Activated CD4-positive, CD25-positive, alpha-beta regulatory T cell treated with anti-CD3 and anti-CD28 coated beads, Interleukin-2, amount 50 U/mL, for 16 hours (primary cell): Measurements from ENCODE around the gene FCRL3.
"Not testable (repeated sequence)": the region's sequence is repeated elsewhere in the genome, so short reads cannot be mapped to it uniquely, and the experiment has no call there.

ENCODE experiments used
- DNase-seq: peaks from one replicate; pipeline ENCODE4 v3.0.0-alpha.2; 2020; ENCODE audit warnings: low read depth, low spot score

FCRL3 gene, protein sequence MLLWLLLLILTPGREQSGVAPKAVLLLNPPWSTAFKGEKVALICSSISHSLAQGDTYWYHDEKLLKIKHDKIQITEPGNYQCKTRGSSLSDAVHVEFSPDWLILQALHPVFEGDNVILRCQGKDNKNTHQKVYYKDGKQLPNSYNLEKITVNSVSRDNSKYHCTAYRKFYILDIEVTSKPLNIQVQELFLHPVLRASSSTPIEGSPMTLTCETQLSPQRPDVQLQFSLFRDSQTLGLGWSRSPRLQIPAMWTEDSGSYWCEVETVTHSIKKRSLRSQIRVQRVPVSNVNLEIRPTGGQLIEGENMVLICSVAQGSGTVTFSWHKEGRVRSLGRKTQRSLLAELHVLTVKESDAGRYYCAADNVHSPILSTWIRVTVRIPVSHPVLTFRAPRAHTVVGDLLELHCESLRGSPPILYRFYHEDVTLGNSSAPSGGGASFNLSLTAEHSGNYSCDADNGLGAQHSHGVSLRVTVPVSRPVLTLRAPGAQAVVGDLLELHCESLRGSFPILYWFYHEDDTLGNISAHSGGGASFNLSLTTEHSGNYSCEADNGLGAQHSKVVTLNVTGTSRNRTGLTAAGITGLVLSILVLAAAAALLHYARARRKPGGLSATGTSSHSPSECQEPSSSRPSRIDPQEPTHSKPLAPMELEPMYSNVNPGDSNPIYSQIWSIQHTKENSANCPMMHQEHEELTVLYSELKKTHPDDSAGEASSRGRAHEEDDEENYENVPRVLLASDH

DNA sequence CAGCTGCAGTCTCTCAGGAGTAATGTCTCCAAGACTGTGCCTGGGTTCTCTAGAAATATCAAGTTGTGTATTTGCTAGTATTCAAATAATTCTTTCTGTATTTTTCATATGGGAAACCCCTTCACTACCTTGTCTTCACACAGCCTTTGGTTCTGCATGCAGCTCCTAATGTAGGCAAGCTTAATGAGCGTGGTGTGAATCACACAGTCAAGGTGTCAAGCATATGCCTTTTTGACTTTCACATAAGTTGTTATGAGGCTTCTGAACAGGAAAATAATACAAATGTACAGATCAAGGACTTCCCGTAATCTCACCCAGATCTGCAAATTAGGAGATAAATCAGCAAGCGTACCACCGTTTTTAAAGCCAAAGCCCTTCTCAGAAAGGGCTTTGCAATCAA lies at the start of gene FCRL3:
TSS of gene FCRL3 (minus strand) at position 38 of the 400 bp plus-strand sequence. CDS start 280 bp downstream, outside the sequence.
- no peak for DNase-seq

DNA sequence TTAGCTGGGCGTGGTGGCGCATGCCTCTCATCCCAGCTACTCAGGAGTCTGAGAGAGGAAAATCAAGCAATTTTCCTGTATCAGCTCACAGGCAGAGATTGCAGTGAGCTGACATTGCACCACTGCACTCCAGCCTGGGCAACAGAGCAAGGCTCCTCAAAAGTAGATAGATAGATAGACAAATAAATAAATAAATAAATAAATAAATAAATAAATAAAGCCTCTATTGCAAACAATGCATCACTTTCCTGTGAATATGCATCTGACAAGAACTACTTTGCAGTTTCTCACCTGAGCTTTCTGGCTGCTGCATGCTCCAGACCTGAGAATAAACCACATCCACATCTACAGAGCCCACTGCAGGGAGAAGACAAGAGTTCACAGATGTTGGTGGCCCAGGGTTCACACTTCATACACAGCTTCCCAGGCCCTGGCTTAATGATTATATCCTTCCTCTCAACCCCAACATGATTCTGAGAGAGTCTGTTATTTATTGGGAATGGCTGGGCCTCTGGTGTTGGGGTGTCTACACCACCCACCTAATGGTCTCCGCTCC lies 47.8 kb upstream of the FCRL3 start:
- DNase-seq, result no peak

DNA sequence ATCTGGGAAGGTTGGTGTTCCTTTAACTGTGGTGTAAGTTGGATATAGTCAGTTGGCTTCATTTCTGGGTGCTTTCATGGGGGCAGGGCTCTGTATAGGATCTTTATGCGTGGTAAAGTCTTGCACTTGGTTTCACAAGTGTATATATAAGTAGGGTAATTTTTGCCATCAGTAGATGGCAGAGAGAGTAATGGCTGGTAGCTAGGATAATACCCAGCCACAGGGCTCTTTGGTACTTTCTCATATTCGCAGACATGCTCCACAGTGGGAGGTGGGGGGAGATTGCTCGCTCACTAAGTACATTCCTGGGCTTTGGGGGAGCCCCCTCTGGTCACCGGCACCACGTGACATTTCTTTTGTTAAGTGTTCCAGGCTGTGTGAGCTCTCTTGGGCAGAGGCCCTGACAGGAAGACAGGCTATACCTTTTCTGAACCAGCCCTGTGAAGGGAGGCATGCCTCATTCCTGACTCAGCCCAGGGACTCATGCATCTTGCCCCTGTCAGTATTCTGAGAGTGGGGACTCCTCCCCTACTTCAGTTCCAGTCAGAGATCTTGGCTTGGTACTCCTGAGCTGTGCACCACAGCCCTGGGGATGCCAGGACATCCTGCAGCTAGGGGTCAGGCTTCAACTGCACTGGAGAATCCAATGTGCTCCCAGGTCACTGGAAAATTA lies 38.8 kb upstream of the FCRL3 start:
- DNase-seq, result no peak

DNA sequence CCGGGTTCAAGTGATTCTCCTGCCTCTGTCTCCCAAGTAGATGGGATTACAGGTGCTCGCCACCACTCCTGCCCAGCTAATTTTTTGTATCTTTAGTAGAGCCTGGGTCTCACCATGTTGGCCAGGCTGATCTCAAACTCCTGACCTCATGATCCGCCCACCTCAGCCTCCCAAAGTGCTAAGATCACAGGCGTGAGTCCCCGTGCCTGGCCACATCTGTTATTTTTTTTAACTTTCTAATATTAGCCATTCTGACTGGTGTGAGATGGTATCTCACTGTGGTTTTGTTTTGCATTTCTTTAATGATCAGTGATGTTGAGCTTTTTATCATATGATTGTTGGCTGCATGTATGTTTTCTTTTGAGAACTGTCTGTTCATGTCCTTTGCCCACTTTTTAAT lies 35.4 kb upstream of the FCRL3 start:
- DNase-seq, result not testable (repeated sequence)

DNA sequence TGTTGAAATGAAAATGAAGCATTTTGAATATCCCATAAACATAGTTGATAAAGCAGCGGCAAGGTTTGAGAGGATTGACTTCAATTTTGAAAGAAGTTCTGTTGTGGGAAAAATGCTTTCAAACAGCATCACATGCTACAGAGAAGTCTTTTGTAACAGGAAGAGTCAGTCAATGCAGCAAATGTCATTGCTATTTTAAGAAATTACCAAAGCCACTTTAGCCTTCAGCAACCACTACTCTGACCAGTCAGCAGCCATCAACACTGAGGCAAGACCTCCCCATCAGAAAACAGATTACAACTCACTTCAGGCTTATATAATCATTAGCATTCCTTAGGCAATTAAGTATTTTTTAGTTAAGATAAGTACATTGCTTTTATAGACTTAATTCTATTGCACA lies 33.8 kb upstream of the FCRL3 start:
- no peak for DNase-seq

DNA sequence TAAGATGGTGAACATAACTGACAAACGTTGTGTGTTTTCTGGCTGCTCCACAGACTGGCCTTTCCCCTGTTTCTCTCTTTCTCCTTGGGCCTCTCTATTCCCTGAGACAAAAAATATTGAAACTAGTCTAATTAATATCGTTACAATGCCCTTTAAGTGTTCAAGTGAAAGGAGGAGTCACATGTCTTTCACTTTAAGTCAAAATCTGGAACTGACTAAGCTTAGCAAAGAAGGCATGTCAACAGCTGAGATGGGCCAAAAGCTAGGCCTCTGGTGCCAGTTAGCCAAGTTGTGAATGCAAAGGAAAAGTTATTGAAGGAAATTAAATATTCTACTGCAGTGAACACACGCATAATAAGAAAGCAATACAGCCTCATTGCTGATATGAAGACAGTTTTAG lies 32.2 kb upstream of the FCRL3 start:
- DNase-seq, result no peak

DNA sequence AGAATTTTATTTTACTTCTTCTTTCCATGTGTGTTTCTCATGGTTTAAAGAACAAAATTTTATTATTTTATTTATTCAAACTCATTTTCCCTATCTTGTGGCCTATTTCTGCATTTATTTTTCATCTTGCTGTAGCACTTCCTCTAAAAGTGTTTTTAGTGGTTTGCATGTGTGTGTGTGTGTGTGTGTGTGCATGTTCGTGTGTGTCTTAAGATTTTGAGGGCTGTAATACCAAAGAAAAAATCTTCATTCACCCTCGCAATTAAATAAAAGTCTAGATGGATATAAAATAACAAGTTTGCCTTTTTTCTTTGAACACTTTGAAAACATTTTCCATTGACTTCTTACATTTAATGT lies 24.6 kb upstream of the FCRL3 start:
- no peak for DNase-seq

DNA sequence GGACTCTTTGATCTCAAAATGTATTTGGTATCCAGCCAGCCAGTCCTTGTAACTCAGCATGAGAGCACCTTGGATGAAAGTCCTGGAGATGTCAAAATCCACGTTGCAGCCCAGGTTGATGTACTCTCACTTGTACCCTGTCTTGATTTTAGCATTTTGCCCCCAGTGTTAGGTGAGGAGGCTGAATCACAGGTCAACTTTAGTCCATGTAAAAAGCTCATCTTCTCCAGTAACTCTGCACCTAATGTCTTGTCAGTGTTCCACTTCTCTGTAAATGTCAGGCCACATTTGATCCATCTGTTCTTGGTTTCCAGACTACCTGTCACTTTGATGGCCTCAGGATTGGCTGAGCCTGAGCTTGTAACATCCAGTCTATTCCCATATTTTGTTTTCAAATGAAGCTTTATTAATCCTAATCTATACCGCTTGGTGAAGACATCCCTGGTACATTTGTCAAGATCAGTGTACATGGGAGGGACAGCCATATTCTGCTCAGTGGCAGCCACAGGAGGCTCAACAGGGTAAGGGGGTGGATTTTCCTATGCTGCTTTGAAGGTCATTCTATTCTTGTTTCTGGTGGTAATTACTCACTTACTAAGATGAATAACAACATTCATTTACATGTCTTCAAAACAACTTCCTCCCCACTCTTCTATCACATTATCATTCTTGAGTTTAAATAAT lies 24.1 kb upstream of the FCRL3 start:
- no peak for DNase-seq

DNA sequence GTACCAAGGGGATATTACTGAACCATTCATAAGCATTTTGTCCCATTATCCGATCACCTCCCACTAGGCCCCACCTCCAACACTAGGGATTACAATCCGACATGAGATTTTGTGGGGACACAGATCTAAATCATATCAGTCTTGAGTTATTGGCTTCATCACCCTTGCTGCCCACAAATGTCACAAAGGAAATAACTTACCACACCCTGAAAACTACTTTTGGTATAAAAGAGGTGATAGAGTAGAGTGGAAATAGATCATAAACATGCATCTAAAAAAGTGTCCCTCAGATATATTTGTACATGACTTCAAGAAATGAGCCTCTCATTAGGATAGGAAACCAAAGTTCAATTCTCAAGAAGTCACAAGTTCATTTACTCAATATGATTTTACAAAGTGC lies 22.6 kb upstream of the FCRL3 start:
- DNase-seq, result no peak

DNA sequence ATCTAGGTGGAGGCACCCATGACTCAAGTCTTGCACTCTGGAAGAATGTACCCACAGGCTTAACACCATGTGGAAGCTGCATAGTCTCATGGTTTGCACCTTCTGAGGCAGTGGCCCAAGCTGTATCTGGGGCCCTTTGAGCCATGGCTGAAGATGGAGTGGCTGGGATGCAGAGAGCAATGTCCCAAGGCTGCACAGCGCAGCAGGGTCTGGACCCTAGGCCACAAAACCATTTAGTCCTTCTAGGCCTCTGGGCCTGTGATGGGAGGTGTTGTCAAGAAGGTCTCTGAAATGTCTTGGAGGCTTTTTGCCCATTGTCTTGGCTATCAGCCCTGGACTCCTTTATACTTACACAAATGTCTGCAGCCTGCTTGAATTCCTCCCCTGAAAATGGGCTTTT lies 21.4 kb upstream of the FCRL3 start:
- DNase-seq, result no peak

DNA sequence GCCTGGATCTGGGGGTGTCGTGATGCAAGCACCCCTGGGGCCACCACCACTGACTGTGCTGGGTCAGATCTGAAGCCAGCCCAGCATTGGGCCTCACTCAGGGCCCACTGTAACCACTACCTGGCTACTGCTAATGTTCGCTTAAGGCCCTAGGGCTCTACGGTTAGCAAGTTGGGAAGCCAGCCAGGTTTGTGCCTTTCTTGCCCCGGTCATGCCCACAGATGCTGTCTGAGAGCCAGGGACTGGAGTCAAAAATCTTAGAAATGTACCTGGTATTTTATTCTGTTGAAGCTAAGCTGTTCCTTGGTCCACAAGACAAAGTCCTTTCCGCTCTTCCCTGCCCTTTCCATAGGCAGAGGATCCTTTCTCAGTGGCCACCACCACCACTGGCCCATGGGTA lies 15.2 kb upstream of the FCRL3 start:
- no peak for DNase-seq

DNA sequence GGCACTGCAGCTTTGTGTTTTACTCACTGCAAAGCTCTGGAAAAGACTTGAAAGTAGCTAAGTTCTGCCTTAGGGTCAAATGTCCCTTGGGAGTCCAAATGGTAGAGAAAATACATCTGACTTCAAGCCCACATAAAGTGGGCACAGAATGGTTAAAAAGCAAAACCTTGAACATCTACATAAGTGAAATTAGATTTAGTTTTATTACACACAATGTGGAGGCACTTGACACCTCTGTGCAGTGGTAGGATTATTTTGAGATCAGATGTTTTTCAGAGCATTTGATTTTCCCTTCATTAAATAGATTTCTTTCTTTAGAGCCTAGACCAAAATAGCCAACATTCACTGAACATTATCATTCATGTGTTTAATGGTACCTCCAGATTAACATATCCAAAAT lies 11.2 kb upstream of the FCRL3 start:
- DNase-seq, result no peak

DNA sequence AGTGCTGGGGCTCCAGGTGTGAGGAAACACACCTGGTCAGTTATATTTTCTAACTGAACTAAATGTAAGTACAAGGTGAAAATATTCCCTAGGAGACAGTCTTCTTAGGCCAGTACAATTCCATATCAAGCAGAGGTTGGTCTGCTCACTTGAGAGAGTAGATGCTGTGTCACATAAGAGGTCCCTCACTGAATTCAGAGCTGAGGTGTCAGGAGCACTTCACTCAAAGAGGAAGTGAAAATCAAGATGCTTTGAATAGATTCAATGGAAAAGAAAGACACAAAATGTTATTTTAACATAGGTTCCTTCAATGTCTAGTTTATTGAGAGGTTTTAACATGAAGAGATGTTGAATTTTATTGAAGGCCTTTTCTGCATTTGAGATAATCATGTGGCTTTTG lies 4.3 kb upstream of the FCRL3 start:
- DNase-seq, result no peak

DNA sequence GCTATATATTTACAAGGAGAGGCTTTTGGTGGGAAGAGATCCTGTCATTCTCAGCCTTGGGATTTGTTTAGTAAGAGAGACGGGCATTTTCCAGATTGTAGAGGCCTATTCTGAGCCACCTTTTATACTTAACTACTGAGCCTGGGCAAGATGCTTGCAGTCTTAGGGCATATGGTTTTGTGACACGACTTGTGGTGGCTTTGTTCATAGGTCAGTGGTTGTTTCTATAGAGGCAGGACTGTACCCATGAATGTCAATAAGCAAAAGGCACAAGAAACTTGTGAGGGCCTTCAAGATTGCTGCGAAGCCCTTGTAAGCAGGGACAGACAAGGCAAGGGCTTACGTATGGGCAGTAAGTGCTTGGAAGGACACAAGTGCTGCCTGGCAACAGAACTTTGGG lies 3.4 kb upstream of the FCRL3 start:
- DNase-seq, result no peak

DNA sequence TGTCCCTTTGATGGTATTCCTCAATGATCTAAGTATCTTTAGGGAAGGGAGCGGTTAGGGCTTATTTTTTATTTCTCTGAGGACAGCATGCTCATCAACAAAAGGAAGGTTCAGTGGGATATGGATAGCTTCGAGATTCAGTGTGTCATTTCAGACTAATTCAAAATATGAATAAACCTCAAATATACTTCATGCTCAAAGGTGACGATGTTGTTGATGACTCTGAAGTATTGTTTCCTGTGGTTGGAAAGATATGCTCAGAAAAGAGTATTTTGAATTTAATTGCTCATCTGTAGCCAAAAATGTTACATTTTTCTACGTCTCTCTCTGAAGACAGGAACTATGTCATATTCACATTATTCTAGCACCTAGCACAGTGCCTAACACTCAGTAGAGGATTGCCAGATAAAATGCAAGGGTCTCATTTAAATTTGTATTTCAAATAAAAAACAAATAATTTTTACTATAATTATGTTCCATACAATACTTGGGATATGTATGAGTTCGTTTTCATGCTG lies 1.8 kb upstream of the FCRL3 start:
- DNase-seq, result no peak

DNA sequence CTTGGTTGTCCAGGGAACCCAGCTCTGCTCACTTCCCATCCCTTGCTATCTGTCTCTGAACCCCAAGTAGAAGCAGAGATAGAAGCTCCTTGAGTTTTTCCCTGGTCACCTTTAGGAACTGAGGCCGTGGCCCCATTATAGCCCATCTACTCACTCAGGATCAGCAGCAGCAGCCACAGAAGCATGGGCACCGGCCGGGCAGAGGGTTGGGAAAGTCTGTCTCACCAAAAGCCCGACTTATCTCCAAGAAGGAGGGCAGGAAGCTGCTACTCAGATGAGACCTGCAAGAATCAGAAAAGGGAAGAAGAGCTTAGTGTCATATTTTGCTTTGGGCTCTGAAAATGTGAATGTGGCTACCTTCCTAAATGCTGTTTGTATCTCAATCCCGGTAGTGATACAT lies 264 bp downstream of the FCRL3 start:
- no peak for DNase-seq

DNA sequence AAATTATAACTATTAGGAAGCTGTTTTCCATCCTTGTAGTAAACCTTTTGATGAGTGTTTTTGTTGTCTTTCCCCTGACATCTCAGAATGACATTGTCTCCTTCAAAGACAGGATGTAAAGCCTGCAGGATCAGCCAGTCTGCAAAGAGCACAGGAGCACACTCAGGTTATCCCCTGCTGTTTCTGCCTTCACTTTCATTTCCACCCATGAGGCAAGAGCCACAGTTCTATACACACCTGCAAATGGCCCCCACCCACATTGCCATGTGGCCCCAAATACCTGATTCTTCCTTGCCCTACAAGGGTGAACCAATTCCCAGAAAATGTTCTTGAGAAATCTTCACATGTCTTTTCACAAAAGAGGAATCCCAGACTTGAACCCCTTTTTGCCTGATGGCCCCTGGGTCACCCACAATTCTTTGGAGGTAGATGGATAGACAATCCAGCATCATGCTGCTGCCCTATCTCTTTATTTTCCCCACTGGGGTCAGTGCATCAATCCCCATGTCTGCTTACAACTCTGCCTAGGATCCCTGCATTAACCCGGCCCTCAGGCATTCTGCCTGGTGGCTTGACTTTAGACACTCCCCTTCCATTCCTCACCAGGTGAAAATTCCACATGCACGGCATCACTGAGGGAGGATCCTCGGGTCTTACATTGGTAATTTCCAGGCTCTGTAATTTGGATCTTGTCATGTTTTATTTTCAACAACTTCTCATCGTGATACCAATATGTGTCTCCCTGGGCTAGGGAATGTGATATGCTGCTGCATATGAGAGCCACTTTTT lies 2.6 kb downstream of the FCRL3 start:
- no peak for DNase-seq

DNA sequence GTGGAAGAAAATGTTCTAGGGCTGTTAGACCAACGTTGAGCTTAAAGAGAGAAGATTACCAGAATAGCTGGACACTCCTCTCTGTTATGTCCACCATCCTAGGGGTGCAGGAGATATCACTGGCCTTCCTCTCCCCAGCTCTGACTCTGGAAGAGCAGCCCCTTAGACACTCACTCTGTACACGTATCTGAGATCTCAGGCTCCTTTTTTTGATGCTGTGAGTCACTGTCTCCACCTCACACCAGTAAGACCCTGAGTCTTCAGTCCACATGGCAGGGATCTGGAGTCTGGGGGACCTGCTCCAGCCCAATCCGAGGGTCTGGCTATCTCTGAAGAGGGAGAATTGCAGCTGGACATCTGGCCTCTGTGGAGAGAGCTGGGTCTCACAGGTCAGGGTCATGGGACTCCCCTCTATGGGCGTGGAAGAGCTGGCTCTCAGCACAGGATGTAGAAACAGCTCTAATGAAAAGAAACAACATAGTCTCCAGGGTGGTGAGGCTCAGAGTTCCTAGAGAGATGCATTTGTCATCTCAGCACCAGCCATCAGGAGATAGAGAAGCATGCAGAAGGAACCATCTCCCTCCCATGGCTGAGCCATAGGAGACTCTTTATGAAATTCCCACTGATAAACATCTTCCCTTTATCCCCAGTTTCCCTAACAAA lies 3.5 kb downstream of the FCRL3 start:
- no peak for DNase-seq

DNA sequence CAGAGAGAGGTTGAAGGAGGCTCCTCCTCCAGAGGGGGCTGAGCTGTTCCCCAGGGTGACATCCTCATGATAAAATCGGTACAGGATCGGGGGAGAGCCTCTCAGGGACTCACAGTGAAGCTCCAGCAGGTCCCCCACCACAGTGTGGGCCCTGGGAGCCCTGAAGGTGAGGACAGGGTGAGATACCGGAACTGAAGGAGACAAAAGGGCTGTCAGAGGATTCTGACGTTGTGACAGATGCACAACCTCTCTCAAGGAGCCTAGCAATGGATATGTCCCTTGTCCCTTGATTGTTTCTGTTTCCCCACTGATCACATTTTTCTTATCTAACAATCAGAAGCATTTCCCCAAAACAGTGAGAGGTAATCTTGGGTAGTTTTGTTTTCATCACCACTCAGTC lies 5.2 kb downstream of the FCRL3 start:
- no peak for DNase-seq

DNA sequence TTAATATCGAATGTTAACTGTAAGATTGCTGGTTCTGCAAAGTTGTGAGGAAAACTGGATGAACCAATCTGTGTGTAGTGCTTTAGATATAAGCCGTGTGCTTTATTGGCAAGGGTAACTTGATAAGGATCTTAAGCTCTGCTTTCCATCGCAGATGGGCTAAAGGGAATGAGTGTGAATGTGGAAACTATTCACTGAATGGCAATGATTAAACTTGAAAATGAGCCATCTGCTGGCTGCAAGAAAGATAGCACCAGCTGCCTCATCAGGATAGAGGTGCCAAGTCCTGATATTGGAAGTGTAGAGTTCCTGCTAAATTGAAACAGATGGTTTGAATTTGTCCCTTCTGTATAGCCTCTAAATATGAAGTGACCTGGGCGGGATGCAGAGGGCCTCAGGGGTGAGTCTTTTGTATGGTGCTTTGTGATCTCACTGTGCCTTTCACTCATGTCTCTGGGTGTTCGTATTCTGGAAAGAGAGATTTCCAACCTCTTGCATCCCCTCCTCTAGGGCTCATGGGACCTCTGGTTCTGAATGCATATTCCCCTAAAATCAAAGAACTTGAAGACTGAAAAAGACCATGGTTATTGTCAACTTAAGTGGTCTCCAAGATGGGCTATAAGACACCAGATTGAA lies 9.2 kb downstream of the FCRL3 start:
- DNase-seq, result no peak
